ENCODE measurements around the gene HUNK.

HUNK gene

GRCh38 chr21:31923756-31924155 is 50.9 kb downstream of the HUNK start:
- TF ChIP-seq PPARA (CRISPR knock-in tag; IDR thresholded peaks at IDR 0.05; ENCODE audit: borderline replicate concordance): no peak
- TF ChIP-seq ZC3H10 (CRISPR knock-in tag; IDR thresholded peaks at IDR 0.05): no peak
- TF ChIP-seq, protein P1, sequence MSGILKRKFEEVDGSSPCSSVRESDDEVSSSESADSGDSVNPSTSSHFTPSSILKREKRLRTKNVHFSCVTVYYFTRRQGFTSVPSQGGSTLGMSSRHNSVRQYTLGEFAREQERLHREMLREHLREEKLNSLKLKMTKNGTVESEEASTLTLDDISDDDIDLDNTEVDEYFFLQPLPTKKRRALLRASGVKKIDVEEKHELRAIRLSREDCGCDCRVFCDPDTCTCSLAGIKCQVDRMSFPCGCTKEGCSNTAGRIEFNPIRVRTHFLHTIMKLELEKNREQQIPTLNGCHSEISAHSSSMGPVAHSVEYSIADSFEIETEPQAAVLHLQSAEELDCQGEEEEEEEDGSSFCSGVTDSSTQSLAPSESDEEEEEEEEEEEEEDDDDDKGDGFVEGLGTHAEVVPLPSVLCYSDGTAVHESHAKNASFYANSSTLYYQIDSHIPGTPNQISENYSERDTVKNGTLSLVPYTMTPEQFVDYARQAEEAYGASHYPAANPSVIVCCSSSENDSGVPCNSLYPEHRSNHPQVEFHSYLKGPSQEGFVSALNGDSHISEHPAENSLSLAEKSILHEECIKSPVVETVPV (CRISPR knock-in tag; IDR thresholded peaks at IDR 0.05): no peak
- TF ChIP-seq ESRRG (CRISPR knock-in tag; IDR thresholded peaks at IDR 0.05): no peak
- no peak for TF ChIP-seq PATZ1 (CRISPR knock-in tag; IDR thresholded peaks at IDR 0.05; ENCODE audit: borderline replicate concordance)
- no peak for TF ChIP-seq OSR1 (CRISPR knock-in tag; IDR thresholded peaks at IDR 0.05)
- TF ChIP-seq CSDC2 (CRISPR knock-in tag; IDR thresholded peaks at IDR 0.05): no peak
- no peak for TF ChIP-seq TSHZ2 (CRISPR knock-in tag; IDR thresholded peaks at IDR 0.05)
- TF ChIP-seq SNAI2 (CRISPR knock-in tag; IDR thresholded peaks at IDR 0.05): no peak
- TF ChIP-seq TCF4 (CRISPR knock-in tag; IDR thresholded peaks at IDR 0.05; ENCODE audit: borderline replicate concordance): no peak
- no peak for TF ChIP-seq RARB (CRISPR knock-in tag; IDR thresholded peaks at IDR 0.05)
- TF ChIP-seq ZNF70 (CRISPR knock-in tag; IDR thresholded peaks at IDR 0.05): no peak
- no peak for TF ChIP-seq ARNTL (CRISPR knock-in tag; IDR thresholded peaks at IDR 0.05; ENCODE audit: borderline replicate concordance, low read depth)
- no peak for ATAC-seq

DNA sequence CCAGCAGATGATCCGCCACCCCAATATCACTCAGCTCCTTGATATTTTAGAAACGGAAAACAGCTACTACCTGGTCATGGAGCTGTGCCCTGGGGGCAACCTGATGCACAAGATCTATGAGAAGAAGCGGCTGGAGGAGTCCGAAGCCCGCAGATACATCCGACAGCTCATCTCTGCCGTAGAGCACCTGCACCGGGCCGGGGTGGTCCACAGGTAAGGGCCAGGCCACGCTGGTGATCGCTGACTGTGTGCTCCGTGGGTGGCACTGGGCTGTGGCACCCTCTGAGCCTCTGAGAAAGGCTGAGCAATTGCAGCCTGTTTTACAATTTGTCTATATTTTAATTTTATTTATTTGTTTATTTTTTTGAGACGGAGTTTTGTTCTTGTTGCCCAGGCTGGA is 51.7 kb downstream of the HUNK start:
- TF ChIP-seq SNAI2 (CRISPR knock-in tag; IDR thresholded peaks at IDR 0.05): no peak
- no peak for ATAC-seq

GRCh38 chr21:31926498-31926897 is 53.7 kb downstream of the HUNK start:
- no peak for TF ChIP-seq SNAI2 (CRISPR knock-in tag; IDR thresholded peaks at IDR 0.05)
- peak; percentile 99 for TF ChIP-seq ZNF8 (CRISPR knock-in tag; IDR thresholded peaks at IDR 0.05)
- ATAC-seq: no peak

- TF ChIP-seq OSR1 (CRISPR knock-in tag; IDR thresholded peaks at IDR 0.05) (no peak), ZFP3 (CRISPR knock-in tag; IDR thresholded peaks at IDR 0.05) (no peak), ZC3H10 (CRISPR knock-in tag; IDR thresholded peaks at IDR 0.05) (no peak), SNAI2 (CRISPR knock-in tag; IDR thresholded peaks at IDR 0.05) (no peak)
- no peak for ATAC-seq
These were observed 55.0 kb downstream of the HUNK start for GRCh38 chr21:31927689-31928353.

GRCh38 chr21:31928656-31929055 is 55.8 kb downstream of the HUNK start:
- TF ChIP-seq TSHZ2 (CRISPR knock-in tag; IDR thresholded peaks at IDR 0.05): no peak
- no peak for TF ChIP-seq ESRRG (CRISPR knock-in tag; IDR thresholded peaks at IDR 0.05)
- no peak for TF ChIP-seq TOX (CRISPR knock-in tag; IDR thresholded peaks at IDR 0.05; ENCODE audit: borderline replicate concordance)
- no peak for TF ChIP-seq ZNF565 (CRISPR knock-in tag; conservative IDR thresholded peaks at IDR 0.05; ENCODE audit: low read depth)
- TF ChIP-seq ZFP3 (CRISPR knock-in tag; IDR thresholded peaks at IDR 0.05): no peak
- no peak for TF ChIP-seq ZC3H10 (CRISPR knock-in tag; IDR thresholded peaks at IDR 0.05)
- TF ChIP-seq ZNF70 (CRISPR knock-in tag; IDR thresholded peaks at IDR 0.05): no peak
- no peak for TF ChIP-seq POU6F1 (CRISPR knock-in tag; IDR thresholded peaks at IDR 0.05; ENCODE audit: borderline replicate concordance, low read depth)
- TF ChIP-seq PPARA (CRISPR knock-in tag; IDR thresholded peaks at IDR 0.05; ENCODE audit: borderline replicate concordance): no peak
- TF ChIP-seq TCF4 (CRISPR knock-in tag; IDR thresholded peaks at IDR 0.05; ENCODE audit: borderline replicate concordance): no peak
- no peak for TF ChIP-seq GLIS3 (CRISPR knock-in tag; IDR thresholded peaks at IDR 0.05)
- TF ChIP-seq, protein P1 (CRISPR knock-in tag; IDR thresholded peaks at IDR 0.05): no peak
- no peak for TF ChIP-seq CSDC2 (CRISPR knock-in tag; IDR thresholded peaks at IDR 0.05)
- no peak for TF ChIP-seq SNAI2 (CRISPR knock-in tag; IDR thresholded peaks at IDR 0.05)
- ATAC-seq: no peak

All from SK-N-SH treated with all-trans-retinoic acid at 6 μM for 48 hours (cell line).